ENCODE data around the gene CKB. TPM values are rescaled to one million over a fixed set of nuclear protein-coding genes. Genes with fewer than 3 reads are reported as not detected.

CKB gene
- total RNA-seq, 2 experiments from 2014 or later: 0.82 to 3.0 TPM

GRCh38 chr14:103562429-103563225 is 40.0 kb upstream of the CKB start, which contains the start of the genes BAG5 and COA8:
BAG5 (minus strand) TSS chr14:103562657; CDS start chr14:103561164, 1,493 bp downstream.
COA8 (plus strand) TSS chr14:103562960; CDS start chr14:103563002, 42 bp downstream.
- Histone ChIP-seq H3K4me1 (ENCODE audit: insufficient read depth, low read length, poor library complexity, severe bottlenecking) (peaks cover 44% of the 10 kb centered on the region), H4K20me1 (ENCODE audit: insufficient read depth, low read length) (peaks cover 36% of the 10 kb centered on the region), H3K79me2 (ENCODE audit: insufficient read depth, low read depth, low read length) (peaks cover 93% of the 10 kb centered on the region), H3K9me3 (ENCODE audit: low read length) (no peaks in the 10 kb centered on the region), H3K36me3 (ENCODE audit: insufficient read depth, low read length) (peaks cover 39% of the 10 kb centered on the region), H2AFZ (ENCODE audit: low read length) (peak within 1 kb of the TSS; percentile 92), H3K4me2 (ENCODE audit: low read length) (peak within 1 kb of the TSS; percentile 88), H3K9me2 (ENCODE audit: insufficient read depth, low read length) (no peaks in the 10 kb centered on the region), H3K4me3 (ENCODE audit: low read depth, low read length, poor library complexity, severe bottlenecking) (peak within 1 kb of the TSS; percentile 86), H3K27ac (ENCODE audit: low read depth, low read length, poor library complexity, severe bottlenecking) (peak within 1 kb of the TSS; percentile 71)
- peak; percentile 90 for DNase-seq (ENCODE audit: low spot score)
- ChIA-PET POLR2A (interaction anchor here (0.6 to 1.0 kb wide), 2 partner anchors 33 to 144 kb away, joined by 4 to 16 read pairs; no protein-coding TSS in a partner anchor), CTCF (ENCODE audit: unreplicated experiment) (interaction anchor here (1.4 kb wide), 1 partner anchor 127 kb away, joined by 4 read pairs; no protein-coding TSS in a partner anchor)
- no TSS peak for BruUV-seq (replicated peaks)
- TF ChIP-seq EZH2phosphoT487 (IDR thresholded peaks at IDR 0.05; ENCODE audit: borderline replicate concordance, low read depth, low read length) (no peak), CTCF (conservative IDR thresholded peaks at IDR 0.05; ENCODE audit: low read length) (no peak)
- intact Hi-C loops (cut with micrococcal nuclease; ENCODE audit: unreplicated experiment): loop anchor here (5.0 to 10.0 kb wide), 5 partner anchors 45 to 352 kb away; partner anchors contain the start of genes KLC1 and PPP1R13B

DNA sequence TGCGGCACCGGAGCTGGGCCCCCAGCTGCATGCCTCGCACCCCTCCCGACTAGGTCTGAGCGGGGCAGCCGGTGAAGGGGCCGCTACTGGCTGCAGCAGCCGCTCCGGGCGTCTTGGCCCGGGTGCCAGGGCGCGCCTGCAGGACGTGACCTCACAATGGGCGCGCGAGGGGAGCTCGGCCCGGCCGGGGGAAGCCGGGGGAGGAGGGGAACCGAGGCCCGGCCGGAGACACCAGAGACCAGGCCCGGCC is 39.5 kb upstream of the CKB start:
- intact Hi-C loops (cut with micrococcal nuclease; ENCODE audit: unreplicated experiment): loop anchor here (5.0 to 10.0 kb wide), 5 partner anchors 45 to 353 kb away; partner anchors contain the start of genes KLC1 and PPP1R13B
- BruUV-seq (replicated peaks): no TSS peak

More for the DNA sequence above, 39.5 kb upstream of the CKB start:
- Histone ChIP-seq H4K20me1 (ENCODE audit: insufficient read depth, low read length) (peaks cover 39% of the 10 kb centered on the region), H3K4me2 (ENCODE audit: low read length) (peak overlapping the region; percentile 88), H3K9me3 (ENCODE audit: low read length) (no peaks in the 10 kb centered on the region), H3K27ac (ENCODE audit: low read depth, low read length, poor library complexity, severe bottlenecking) (peak overlapping the region; percentile 71), H3K4me1 (ENCODE audit: insufficient read depth, low read length, poor library complexity, severe bottlenecking) (peaks cover 42% of the 10 kb centered on the region), H3K9me2 (ENCODE audit: insufficient read depth, low read length) (no peaks in the 10 kb centered on the region), H3K36me3 (ENCODE audit: insufficient read depth, low read length) (peaks cover 42% of the 10 kb centered on the region), H3K79me2 (ENCODE audit: insufficient read depth, low read depth, low read length) (peaks cover 94% of the 10 kb centered on the region), H3K4me3 (ENCODE audit: low read depth, low read length, poor library complexity, severe bottlenecking) (peak overlapping the region; percentile 86), H2AFZ (ENCODE audit: low read length) (peak overlapping the region; percentile 92; the same call in 1 of the 2 replicates)
- ChIA-PET POLR2A (interaction anchor here (1.0 kb wide), 1 partner anchor 32 kb away, joined by 4 read pairs; no protein-coding TSS in a partner anchor), CTCF (ENCODE audit: unreplicated experiment) (interaction anchor here (1.4 kb wide), 1 partner anchor 127 kb away, joined by 4 read pairs; no protein-coding TSS in a partner anchor)
- peak; percentile 57 for DNase-seq (ENCODE audit: low spot score)
- TF ChIP-seq CTCF (conservative IDR thresholded peaks at IDR 0.05; ENCODE audit: low read length) (no peak), EZH2phosphoT487 (IDR thresholded peaks at IDR 0.05; ENCODE audit: borderline replicate concordance, low read depth, low read length) (no peak)

All from OCI-LY7 (cell line).